GM19452 (cell line): ENCODE results near the gene LGALS9.
"Not testable (repeated sequence)": the region's sequence is repeated elsewhere in the genome, so short reads cannot be mapped to it uniquely, and the experiment has no call there.

ENCODE experiments used
- ATAC-seq: cut with Tn5 transposase; IDR thresholded peaks from one replicate; pipeline ENCODE4 v1.9.1; 2021; ENCODE audit not compliant: unreplicated experiment

LGALS9 gene

DNA sequence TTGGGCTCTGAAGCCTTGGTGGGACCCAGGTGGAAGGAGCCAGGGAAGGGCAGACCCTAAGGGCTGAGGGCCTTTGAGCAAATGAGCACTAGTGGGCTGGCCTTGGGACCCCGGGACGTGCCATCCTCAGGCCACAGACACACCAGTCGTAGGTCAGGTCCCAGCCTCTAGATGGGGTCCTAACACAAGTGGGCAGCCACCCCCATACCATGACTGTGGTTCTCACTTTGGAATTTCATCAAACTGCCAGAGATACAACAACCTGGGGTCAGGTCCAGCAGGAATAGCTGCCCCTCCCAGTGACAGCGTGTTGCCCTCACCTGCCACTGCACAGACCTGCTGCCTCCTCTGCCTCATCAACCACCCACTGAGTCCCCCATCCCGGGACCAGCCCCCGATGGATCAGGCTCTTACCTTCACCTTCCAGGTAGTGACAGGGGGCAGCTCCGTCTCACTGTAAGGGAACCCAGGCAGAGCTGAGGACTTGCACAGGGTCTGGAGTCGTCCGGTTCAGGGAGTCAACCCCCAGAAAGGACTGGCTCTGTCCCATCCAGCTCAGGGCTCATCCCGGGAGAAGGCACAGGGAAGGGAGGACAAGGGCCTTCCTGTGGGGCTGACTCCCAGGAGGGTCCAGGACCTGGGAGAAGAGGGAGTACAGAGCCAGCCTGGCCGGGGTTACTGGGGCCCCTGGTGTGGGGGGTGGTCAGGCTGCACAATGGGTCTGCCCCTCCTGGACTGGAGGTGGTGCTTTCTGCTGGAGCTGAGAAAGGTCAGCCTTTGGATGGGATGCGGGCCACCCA, 40.0 kb downstream of the LGALS9 start:
- ATAC-seq, result no peak

DNA sequence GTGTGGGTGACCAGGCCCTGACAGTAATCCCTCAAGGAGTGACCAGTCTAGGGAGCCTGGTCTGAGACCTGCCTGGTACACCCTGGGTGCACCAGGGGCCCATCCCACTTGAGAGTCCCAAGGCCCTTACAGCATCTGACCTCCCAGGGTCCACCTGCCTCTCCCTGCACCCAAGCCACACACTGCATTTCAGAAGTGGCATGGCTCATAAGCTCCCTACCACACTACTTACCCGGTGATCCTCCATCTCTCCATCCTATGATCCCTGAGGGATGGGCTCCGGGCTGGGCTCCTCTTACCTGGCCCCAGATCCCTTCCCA, 40.6 kb downstream of the LGALS9 start:
- no peak for ATAC-seq

DNA sequence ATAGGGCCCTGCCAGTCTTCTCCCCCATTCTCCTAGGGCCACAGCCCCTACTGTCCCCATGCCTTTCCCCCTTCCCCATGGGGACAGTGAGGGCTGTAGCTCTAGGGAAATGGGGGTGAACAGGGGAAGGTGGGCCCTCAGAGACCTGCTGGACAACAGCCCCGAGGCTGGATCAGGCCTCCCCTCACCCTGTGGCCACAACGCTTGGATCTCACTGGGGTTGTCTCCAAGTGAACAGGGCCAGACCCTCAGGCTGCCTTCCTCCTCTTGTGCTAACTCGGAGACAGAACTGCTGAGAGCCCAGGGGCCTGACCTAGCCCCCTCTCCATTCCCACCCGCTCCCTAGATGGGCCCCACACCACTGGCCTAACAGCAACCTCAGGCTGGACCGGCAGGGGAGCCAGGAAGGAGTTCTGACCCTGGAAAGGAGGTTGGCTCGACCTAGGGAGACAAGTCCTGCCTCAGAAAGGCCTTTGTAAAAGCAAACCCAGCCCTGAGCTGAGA, 41.0 kb downstream of the LGALS9 start:
- ATAC-seq, result not testable (repeated sequence)

- ATAC-seq, result no peak
Observed at GRCh38 chr17:27674335-27674734, 43.3 kb downstream of the LGALS9 start.

DNA sequence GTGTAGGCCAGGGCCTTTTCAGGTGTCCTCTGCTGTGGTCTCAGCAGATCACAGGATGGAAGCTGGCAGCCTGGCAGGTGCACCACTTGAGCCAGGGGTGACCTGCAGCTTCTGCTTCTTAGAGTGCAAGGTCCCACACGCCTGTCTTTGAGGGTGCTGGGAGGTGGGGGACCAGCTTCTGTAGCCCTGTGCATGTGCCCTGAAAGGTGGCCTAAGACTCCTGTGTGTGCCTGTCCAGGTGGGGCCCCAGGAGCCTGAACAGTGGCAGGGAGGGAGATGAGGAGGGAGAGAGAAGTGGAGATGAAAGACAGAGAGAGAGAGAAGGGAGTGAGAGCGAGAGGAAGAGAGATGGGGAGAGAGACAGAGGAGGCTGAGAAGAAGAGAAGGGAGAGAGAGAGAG, 46.2 kb downstream of the LGALS9 start:
- no peak for ATAC-seq

DNA sequence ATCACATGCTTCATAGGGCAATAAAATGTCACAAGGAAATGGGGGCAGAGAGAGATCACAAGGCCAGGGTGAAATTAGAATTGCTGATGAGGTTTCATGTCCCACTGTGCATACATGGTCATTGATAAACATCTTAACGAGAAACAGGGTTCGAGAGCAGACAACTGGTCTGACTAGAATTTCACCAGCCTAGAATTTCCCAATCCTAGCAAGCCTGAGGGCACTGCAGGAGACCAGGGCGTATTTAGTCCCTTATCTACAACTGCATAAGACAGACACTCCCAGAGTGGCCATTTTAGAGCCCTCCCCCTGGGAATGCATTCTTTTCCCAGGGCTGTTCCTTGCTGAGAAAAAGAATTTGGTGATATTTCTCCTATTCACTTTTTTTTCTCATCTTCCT, 55.3 kb downstream of the LGALS9 start:
- ATAC-seq, result not testable (repeated sequence)

- no peak for ATAC-seq
Observed at GRCh38 chr17:27690882-27691281, 59.9 kb downstream of the LGALS9 start.

DNA sequence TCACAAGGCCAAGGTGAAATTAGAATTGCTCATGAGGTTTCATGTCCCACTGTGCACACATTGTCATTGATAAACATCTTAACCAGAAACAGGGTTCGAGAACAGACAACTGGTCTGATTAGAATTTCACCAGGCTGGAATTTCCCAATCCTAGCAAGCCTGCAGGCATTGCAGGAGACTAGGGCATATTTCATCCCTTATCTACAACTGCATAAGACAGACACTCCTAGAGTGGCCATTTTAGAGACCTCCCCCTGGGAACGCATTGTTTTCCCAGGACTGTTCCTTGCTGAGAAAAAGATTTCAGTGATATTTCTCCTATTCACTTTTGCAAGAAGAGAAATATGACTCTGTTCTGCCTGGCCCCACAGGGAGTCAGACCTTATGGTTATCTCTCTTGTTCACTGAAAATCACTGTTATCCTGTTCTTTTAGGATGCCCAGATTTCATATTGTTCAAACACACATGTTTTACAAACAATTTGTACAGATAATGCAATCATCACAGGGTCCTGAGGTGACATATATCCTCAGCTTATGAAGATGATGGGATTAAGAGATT, 64.3 kb downstream of the LGALS9 start:
- not testable (repeated sequence) for ATAC-seq
